ENCODE data around the gene ECE2. TPM values are rescaled to one million over a fixed set of nuclear protein-coding genes. Genes with fewer than 3 reads are reported as not detected.

The ECE2 gene
- total RNA-seq, 1 donor from 2014 or later: not detected

DNA sequence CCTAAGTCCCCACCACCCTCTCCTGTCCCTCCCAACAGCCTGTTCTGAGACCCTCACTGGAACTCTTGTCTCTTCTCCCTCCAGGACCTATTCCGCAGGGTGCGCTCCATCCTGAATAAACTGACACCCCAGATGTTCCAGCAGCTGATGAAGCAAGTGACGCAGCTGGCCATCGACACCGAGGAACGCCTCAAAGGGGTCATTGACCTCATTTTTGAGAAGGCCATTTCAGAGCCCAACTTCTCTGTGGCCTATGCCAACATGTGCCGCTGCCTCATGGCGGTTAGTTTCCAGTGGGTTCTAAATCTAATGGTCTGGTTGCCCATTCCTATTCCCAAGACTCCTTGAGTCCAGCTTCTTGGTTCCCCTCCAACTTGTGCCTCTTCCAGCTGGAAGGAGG is 47.9 kb downstream of the ECE2 start:
- Histone ChIP-seq H3K9me3 (no peaks in the 10 kb centered on the region), H3K4me1 (peaks cover 36% of the 10 kb centered on the region), H3K36me3 (peaks cover 85% of the 10 kb centered on the region), H3K4me3 (no peak overlapping the region), H3K27ac (no peak overlapping the region), H3K27me3 (ENCODE audit: low read depth) (no peaks in the 10 kb centered on the region)
- intact Hi-C loops (cut with DNase I): no loop called here
- DNase-seq (no peak), ATAC-seq (no peak)
- TF ChIP-seq, protein P1, sequence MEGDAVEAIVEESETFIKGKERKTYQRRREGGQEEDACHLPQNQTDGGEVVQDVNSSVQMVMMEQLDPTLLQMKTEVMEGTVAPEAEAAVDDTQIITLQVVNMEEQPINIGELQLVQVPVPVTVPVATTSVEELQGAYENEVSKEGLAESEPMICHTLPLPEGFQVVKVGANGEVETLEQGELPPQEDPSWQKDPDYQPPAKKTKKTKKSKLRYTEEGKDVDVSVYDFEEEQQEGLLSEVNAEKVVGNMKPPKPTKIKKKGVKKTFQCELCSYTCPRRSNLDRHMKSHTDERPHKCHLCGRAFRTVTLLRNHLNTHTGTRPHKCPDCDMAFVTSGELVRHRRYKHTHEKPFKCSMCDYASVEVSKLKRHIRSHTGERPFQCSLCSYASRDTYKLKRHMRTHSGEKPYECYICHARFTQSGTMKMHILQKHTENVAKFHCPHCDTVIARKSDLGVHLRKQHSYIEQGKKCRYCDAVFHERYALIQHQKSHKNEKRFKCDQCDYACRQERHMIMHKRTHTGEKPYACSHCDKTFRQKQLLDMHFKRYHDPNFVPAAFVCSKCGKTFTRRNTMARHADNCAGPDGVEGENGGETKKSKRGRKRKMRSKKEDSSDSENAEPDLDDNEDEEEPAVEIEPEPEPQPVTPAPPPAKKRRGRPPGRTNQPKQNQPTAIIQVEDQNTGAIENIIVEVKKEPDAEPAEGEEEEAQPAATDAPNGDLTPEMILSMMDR (IDR thresholded peaks at IDR 0.05): no peak

DNA sequence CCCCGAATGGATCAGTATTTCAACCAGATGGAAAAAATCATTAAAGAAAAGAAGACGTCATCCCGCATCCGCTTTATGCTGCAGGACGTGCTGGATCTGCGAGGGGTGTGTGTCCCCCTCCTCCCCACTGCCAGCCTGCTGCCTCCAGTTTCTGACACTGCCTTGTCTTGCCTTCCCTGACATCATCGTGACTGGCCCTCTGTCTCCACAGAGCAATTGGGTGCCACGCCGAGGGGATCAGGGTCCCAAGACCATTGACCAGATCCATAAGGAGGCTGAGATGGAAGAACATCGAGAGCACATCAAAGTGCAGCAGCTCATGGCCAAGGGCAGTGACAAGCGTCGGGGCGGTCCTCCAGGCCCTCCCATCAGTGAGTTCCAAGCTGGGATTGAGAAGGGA is 49.4 kb downstream of the ECE2 start:
- DNase-seq (no peak), ATAC-seq (no peak)
- no peak overlapping the region for H3K27ac ChIP-seq
- H3K27me3 ChIP-seq (ENCODE audit: low read depth): no peaks in the 10 kb centered on the region
- H3K36me3 ChIP-seq: peaks cover 100% of the 10 kb centered on the region
- peaks cover 23% of the 10 kb centered on the region for H3K4me1 ChIP-seq
- H3K4me3 ChIP-seq: no peak overlapping the region
- intact Hi-C loops (cut with DNase I): no loop called here
- H3K9me3 ChIP-seq: no peaks in the 10 kb centered on the region
- TF ChIP-seq, protein P1 (IDR thresholded peaks at IDR 0.05): no peak

- Histone ChIP-seq H3K36me3 (peaks cover 100% of the 10 kb centered on the region), H3K9me3 (no peaks in the 10 kb centered on the region), H3K27me3 (ENCODE audit: low read depth) (no peaks in the 10 kb centered on the region), H3K4me1 (peaks cover 17% of the 10 kb centered on the region), H3K27ac (no peak overlapping the region), H3K4me3 (no peak overlapping the region)
- intact Hi-C loops (cut with DNase I): no loop called here
- ATAC-seq (no peak), DNase-seq (no peak)
- TF ChIP-seq, protein P1 (IDR thresholded peaks at IDR 0.05): no peak
These were observed 50.0 kb downstream of the ECE2 start for GRCh38 chr3:184325715-184326369.

DNA sequence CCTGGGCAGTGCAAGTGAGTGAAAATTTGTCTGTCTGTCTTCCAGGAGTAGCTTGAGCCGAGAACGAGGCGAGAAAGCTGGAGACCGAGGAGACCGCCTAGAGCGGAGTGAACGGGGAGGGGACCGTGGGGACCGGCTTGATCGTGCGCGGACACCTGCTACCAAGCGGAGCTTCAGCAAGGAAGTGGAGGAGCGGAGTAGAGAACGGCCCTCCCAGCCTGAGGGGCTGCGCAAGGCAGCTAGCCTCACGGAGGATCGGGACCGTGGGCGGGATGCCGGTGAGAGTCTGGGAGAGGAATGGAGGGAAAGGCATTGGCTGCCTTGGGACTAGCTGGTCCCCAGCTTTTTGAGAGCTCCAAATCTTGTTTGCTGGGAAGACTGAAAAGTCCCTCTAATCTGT is 51.3 kb downstream of the ECE2 start:
- Histone ChIP-seq H3K27me3 (ENCODE audit: low read depth) (no peaks in the 10 kb centered on the region), H3K36me3 (peaks cover 100% of the 10 kb centered on the region), H3K4me1 (peaks cover 4% of the 10 kb centered on the region), H3K27ac (no peak overlapping the region), H3K4me3 (no peak overlapping the region), H3K9me3 (no peaks in the 10 kb centered on the region)
- TF ChIP-seq, protein P1 (IDR thresholded peaks at IDR 0.05): no peak
- intact Hi-C loops (cut with DNase I): no loop called here
- DNase-seq (no peak), ATAC-seq (no peak)

GRCh38 chr3:184328516-184328915 is 52.7 kb downstream of the ECE2 start:
- Histone ChIP-seq H3K36me3 (peaks cover 100% of the 10 kb centered on the region), H3K27me3 (ENCODE audit: low read depth) (no peaks in the 10 kb centered on the region), H3K27ac (no peak overlapping the region), H3K4me1 (no peaks in the 10 kb centered on the region), H3K9me3 (no peaks in the 10 kb centered on the region), H3K4me3 (no peak overlapping the region)
- intact Hi-C loops (cut with DNase I): no loop called here
- no peak for DNase-seq
- TF ChIP-seq, protein P1 (IDR thresholded peaks at IDR 0.05): no peak
- no peak for ATAC-seq
